HepG2 (cell line): ENCODE measurements around the gene HNRNPA2B1. TPM values are rescaled to one million over a fixed set of nuclear protein-coding genes. Genes with fewer than 3 reads are reported as not detected.
A peak's percentile ranks its signal among the peaks of the same experiment; 100 is the strongest.

Source experiments
- CBX5 ChIP-seq: sonication (generic); formaldehyde crosslinking; IDR thresholded peaks from 2 replicates; pipeline ENCODE4 v1.4.0; 2020; ENCODE audit warnings: missing genetic modification reagents, borderline replicate concordance
- FOXP1 ChIP-seq, 2 experiments: fragments of 450-650 bp in 1 of 2; IDR thresholded peaks; 2 replicates each; pipeline ENCODE4 v1.6.1; 2017 to 2018; ENCODE audit warnings: antibody characterized with exemption in 1 of 2
- HNF1B ChIP-seq: sonication (generic); formaldehyde crosslinking; IDR thresholded peaks from 2 replicates; pipeline ENCODE4 v1.5.1; 2020; ENCODE audit warnings: mild to moderate bottlenecking, moderate library complexity, missing genetic modification reagents
- JUND ChIP-seq: sonication (generic); formaldehyde crosslinking; IDR thresholded peaks from 2 replicates; pipeline ENCODE4 v1.8.0; 2022; ENCODE audit warnings: mild to moderate bottlenecking, missing genetic modification reagents
- PRPF4 ChIP-seq: fragments of 200-400 bp; formaldehyde crosslinking; IDR thresholded peaks from 2 replicates; pipeline ENCODE4 v1.6.1; 2016; ENCODE audit warnings: low read length, low read depth; ENCODE audit not compliant: poor library complexity, severe bottlenecking
- SMARCE1 ChIP-seq: fragments of 450-650 bp; IDR thresholded peaks from 2 replicates; pipeline ENCODE4 v1.6.1; 2017; ENCODE audit warnings: borderline replicate concordance
- THYN1 ChIP-seq: sonication (generic); formaldehyde crosslinking; IDR thresholded peaks from 2 replicates; pipeline ENCODE4 v1.8.1; 2023; ENCODE audit warnings: low read depth, mild to moderate bottlenecking, moderate library complexity, missing genetic modification reagents, borderline replicate concordance
- ZNF234 ChIP-seq: sonication (generic); formaldehyde crosslinking; conservative IDR thresholded peaks from 2 replicates; pipeline ENCODE4 v1.5.1; 2020; ENCODE audit warnings: mild to moderate bottlenecking, missing genetic modification reagents
- ZNF318 ChIP-seq: sonication (generic); formaldehyde crosslinking; IDR thresholded peaks from 2 replicates; pipeline ENCODE4 v1.4.0; 2020; ENCODE audit warnings: mild to moderate bottlenecking, missing genetic modification reagents
- ZNF484 ChIP-seq: sonication (generic); formaldehyde crosslinking; IDR thresholded peaks from 2 replicates; pipeline ENCODE4 v1.5.1; 2020; ENCODE audit warnings: mild to moderate bottlenecking, low read depth, missing genetic modification reagents, borderline replicate concordance
- ZNF709 ChIP-seq: sonication (generic); formaldehyde crosslinking; IDR thresholded peaks from 2 replicates; pipeline ENCODE4 v1.5.0; 2020; ENCODE audit warnings: mild to moderate bottlenecking, missing genetic modification reagents
- ZSCAN25 ChIP-seq: sonication (generic); formaldehyde crosslinking; IDR thresholded peaks from 2 replicates; pipeline ENCODE4 v1.8.0; 2022; ENCODE audit warnings: mild to moderate bottlenecking, missing genetic modification reagents
- polyA plus RNA-seq, 8 experiments: library from polyadenylated mRNA; depleted of rRNA in 3 of 8; stranded (reverse) in 7 of 8; unstranded in 1 of 8; fragments of >200 nt; fragmentation: Illumina TruSeq in 4 of 8; extraction: Trizol in 4 of 8; gene quantifications; 2 replicates each; pipeline versions ENCODE4 v1.2.1 to v1.2.3, GENCODE V29; 2011 to 2016; ENCODE audit warnings: low read depth in 4 of 8, missing spikeins in 1 of 8, mixed read lengths in 1 of 8; ENCODE audit not compliant: insufficient read depth in 1 of 8
- total RNA-seq, 5 experiments: library from RNA; depleted of rRNA; stranded (reverse); fragments of >200 nt; fragmentation: Illumina TruSeq; extraction: Trizol; gene quantifications; 2 replicates each; pipeline ENCODE4 v1.2.3, GENCODE V29; 2016; ENCODE audit warnings: low read depth in 1 of 5
- TF ChIP-seq, protein P1 (sequence below): IDR thresholded peaks from 2 replicates; pipeline ENCODE4 v1.6.1; 2016; ENCODE audit warnings: control low read depth
- TF ChIP-seq, protein P2 (sequence below): sonication (generic); formaldehyde crosslinking; IDR thresholded peaks from 2 replicates; pipeline ENCODE4 v1.4.0; 2020; ENCODE audit warnings: missing genetic modification reagents, borderline replicate concordance

The HNRNPA2B1 gene
- total and polyA plus RNA-seq, 2 of the 13 experiments (the other 11 are each of a cell fraction or from before 2014, with no cell fraction given), result 193 to 412 TPM

DNA sequence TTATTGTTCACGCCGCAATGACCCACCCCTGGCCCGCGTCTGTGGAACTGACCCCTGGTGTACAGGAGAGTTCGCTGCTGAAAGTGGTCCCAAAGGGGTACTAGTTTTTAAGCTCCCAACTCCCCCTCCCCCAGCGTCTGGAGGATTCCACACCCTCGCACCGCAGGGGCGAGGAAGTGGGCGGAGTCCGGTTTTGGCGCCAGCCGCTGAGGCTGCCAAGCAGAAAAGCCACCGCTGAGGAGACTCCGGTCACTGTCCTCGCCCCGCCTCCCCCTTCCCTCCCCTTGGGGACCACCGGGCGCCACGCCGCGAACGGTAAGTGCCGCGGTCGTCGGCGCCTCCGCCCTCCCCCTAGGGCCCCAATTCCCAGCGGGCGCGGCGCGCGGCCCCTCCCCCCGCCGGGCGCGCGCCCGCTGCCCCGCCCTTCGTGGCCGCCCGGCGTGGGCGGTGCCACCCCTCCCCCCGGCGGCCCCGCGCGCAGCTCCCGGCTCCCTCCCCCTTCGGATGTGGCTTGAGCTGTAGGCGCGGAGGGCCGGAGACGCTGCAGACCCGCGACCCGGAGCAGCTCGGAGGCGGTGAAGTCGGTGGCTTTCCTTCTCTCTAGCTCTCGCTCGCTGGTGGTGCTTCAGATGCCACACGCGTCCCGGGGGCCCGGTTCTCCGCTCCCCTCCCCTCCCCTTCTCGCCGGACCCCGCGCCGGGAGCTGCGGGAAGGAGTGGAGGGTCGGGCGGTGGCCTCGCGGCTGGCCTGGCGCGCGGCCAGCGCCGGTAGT is 887 bp upstream of the HNRNPA2B1 start, which contains the start of gene CBX3 (continued):
- TF ChIP-seq, protein P1, sequence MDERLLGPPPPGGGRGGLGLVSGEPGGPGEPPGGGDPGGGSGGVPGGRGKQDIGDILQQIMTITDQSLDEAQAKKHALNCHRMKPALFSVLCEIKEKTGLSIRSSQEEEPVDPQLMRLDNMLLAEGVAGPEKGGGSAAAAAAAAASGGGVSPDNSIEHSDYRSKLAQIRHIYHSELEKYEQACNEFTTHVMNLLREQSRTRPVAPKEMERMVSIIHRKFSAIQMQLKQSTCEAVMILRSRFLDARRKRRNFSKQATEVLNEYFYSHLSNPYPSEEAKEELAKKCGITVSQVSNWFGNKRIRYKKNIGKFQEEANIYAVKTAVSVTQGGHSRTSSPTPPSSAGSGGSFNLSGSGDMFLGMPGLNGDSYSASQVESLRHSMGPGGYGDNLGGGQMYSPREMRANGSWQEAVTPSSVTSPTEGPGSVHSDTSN (CRISPR knock-in tag), result no peak
- TF ChIP-seq ZNF709, result peak; percentile 19; the same call in 1 of the 2 replicates
- no peak for TF ChIP-seq CBX5 (CRISPR knock-in tag)
- TF ChIP-seq, protein P2, sequence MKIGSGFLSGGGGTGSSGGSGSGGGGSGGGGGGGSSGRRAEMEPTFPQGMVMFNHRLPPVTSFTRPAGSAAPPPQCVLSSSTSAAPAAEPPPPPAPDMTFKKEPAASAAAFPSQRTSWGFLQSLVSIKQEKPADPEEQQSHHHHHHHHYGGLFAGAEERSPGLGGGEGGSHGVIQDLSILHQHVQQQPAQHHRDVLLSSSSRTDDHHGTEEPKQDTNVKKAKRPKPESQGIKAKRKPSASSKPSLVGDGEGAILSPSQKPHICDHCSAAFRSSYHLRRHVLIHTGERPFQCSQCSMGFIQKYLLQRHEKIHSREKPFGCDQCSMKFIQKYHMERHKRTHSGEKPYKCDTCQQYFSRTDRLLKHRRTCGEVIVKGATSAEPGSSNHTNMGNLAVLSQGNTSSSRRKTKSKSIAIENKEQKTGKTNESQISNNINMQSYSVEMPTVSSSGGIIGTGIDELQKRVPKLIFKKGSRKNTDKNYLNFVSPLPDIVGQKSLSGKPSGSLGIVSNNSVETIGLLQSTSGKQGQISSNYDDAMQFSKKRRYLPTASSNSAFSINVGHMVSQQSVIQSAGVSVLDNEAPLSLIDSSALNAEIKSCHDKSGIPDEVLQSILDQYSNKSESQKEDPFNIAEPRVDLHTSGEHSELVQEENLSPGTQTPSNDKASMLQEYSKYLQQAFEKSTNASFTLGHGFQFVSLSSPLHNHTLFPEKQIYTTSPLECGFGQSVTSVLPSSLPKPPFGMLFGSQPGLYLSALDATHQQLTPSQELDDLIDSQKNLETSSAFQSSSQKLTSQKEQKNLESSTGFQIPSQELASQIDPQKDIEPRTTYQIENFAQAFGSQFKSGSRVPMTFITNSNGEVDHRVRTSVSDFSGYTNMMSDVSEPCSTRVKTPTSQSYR (CRISPR knock-in tag), result peak; percentile 80
- no peak for TF ChIP-seq FOXP1 (IDR thresholded peaks at IDR 0.05)
- no peak for TF ChIP-seq FOXP1 (CRISPR knock-in tag; IDR thresholded peaks at IDR 0.05)
- peak; percentile 61; the same call in 1 of the 2 replicates for TF ChIP-seq ZNF234
- TF ChIP-seq PRPF4, result no peak
- peak; percentile 30; the same call in 1 of the 2 replicates for TF ChIP-seq HNF1B
- no peak for TF ChIP-seq ZNF318 (CRISPR knock-in tag)
- TF ChIP-seq SMARCE1, result no peak
- no peak for TF ChIP-seq ZNF484 (CRISPR knock-in tag)
- TF ChIP-seq JUND, result no peak
- TF ChIP-seq THYN1 (CRISPR knock-in tag), result no peak
- TF ChIP-seq ZSCAN25 (CRISPR knock-in tag), result no peak; the same call in none of the 2 replicates
